Measurements from ENCODE around the gene MORC3.

GRCh38 chr21:36377391-36377842 is 57.4 kb downstream of the MORC3 start:
- TF ChIP-seq CTCF (optimal IDR thresholded peaks at IDR 0.05 in 1 of 3, IDR thresholded peaks at IDR 0.05 in 1 of 3, conservative IDR thresholded peaks at IDR 0.05 in 1 of 3; ENCODE audit: extremely low read depth in 1 of 3, insufficient read depth in 2 of 3, low read length in 3 of 3) (no peak), EZH2 (IDR thresholded peaks at IDR 0.05; ENCODE audit: low read length) (no peak)

All from keratinocyte (primary cell).